ENCODE data around the gene NUF2. TPM values are rescaled to one million over a fixed set of nuclear protein-coding genes. Genes with fewer than 3 reads are reported as not detected.
A peak's percentile ranks its signal among the peaks of the same experiment; 100 is the strongest.
"Not testable (repeated sequence)": the region's sequence is repeated elsewhere in the genome, so short reads cannot be mapped to it uniquely, and the experiment has no call there.

NUF2 gene
- total RNA-seq, result not detected

DNA sequence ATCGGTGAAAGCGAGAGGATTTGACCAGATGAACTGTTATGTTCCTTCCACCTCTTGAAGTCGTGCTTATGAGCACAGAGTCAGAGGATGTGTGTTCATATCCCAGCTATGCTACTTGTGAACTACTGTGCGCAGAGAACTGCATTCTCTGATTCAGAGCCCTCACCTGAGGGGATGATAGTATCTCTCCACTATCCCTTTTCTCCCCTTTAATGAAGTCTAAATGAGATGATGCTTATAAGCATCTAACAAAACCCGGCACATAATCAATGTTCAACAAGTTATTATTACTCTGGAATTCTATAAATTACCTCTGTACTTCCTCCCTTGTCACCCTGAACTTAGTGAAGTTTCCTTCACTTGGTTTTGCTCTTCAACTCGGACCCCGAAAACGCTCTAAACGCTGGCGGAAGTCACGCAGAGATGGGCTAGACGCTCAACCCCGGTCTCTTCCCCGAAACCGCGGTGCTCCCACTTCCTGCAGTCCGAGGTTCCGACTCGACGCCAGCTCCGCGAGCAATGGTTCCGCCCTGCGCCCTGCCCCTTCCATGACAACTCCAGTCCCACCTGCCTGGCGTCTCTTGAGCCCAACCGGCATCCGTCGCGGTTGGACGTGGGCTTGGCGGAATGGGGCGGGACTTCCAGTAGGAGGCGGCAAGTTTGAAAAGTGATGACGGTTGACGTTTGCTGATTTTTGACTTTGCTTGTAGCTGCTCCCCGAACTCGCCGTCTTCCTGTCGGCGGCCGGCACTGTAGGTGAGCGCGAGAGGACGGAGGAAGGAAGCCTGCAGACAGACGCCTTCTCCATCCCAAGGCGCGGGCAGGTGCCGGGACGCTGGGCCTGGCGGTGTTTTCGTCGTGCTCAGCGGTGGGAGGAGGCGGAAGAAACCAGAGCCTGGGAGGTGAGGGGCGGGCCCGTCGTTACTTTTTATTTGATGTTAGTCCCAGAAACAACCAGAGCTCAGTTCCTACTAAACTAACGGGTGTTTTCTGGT, at the start of gene NUF2:
Gene NUF2 (plus strand): TSS at position 644 of the 995 bp plus-strand sequence. CDS start 4,098 bp downstream, outside the sequence.
- H3K4me3 ChIP-seq, result peak within 1 kb of the TSS; percentile 62 to 67
- H3K36me3 ChIP-seq, result peaks cover 0 to 17% of the 10 kb centered on the region in 2 donors
- no peak for TF ChIP-seq CTCF (IDR thresholded peaks at IDR 0.05)
- no peaks in the 10 kb centered on the region for H3K27me3 ChIP-seq
- peak; percentile 88 to 99 for DNase-seq (ENCODE audit: low spot score in 2 of 2)
- no peaks in the 10 kb centered on the region for H3K9me3 ChIP-seq
- peak within 1 kb of the TSS; percentile 82 to 85 for H3K27ac ChIP-seq
- intact Hi-C loops (cut with DNase I), result loop anchor here (2.0 kb wide), 1 partner anchor 251 kb away; no protein-coding TSS in a partner anchor
- peaks cover 11% of the 10 kb centered on the region in 2 donors for H3K4me1 ChIP-seq

- intact Hi-C loops (cut with DNase I), result no loop called here
- Histone ChIP-seq H3K36me3 (no peaks in the 10 kb centered on the region), H3K9me3 (peaks cover 0 to 17% of the 10 kb centered on the region in 2 donors), H3K27me3 (no peaks in the 10 kb centered on the region), H3K4me1 (peaks cover 0 to 2% of the 10 kb centered on the region in 2 donors), H3K27ac (no peak overlapping the region), H3K4me3 (no peak overlapping the region)
- DNase-seq (ENCODE audit: low spot score in 2 of 2), result no peak
- no peak for TF ChIP-seq CTCF (IDR thresholded peaks at IDR 0.05)
Measured at GRCh38 chr1:163273766-163274441, 47.9 kb upstream of the NUF2 start.

DNA sequence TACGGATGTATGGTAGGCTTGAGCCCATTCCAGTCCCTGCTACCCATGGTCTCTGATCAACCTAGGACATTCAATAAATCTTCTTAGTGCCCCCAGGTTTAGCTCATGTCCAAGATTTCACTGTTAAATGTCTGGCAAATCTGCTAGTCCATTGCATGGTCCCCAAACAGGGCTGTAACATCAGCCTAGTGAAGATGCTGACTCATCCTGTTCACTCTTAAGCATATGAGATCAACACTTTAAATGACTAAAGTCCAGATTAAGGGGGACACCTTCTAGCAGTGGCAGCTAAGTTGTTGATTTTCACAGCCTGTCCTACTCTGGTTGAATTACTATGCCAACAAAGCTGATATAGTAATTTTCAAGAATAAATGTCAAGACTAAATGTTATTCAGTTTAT, 46.5 kb upstream of the NUF2 start:
- H3K36me3 ChIP-seq, result no peaks in the 10 kb centered on the region
- intact Hi-C loops (cut with DNase I), result no loop called here
- peaks cover 0 to 2% of the 10 kb centered on the region in 2 donors for H3K4me1 ChIP-seq
- H3K4me3 ChIP-seq, result no peak overlapping the region
- DNase-seq (ENCODE audit: low spot score in 2 of 2), result no peak
- no peak overlapping the region for H3K27ac ChIP-seq
- H3K27me3 ChIP-seq, result no peaks in the 10 kb centered on the region
- peaks cover 0 to 28% of the 10 kb centered on the region in 2 donors for H3K9me3 ChIP-seq
- no peak for TF ChIP-seq CTCF (IDR thresholded peaks at IDR 0.05)

DNA sequence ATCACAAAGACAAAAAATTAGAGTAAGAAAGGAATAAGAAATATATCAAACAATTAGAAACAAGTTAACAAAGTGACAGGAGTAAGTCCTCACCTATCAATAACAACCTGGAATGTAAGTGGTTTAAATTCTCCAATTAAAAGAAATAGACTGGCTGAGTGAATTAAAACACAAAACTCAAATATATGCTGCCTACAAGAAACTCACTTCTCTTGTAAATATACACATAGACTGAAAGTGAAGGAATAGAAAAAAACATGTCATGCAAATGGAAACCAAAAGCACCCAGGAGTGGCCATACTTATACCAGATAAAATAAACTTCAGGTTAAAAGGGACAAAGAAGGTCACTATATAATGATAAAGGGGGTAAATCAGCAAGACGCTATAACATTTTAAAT, 43.2 kb upstream of the NUF2 start:
- intact Hi-C loops (cut with DNase I), result no loop called here
- Histone ChIP-seq H3K4me1 (peaks cover 0 to 2% of the 10 kb centered on the region in 2 donors), H3K4me3 (no peak overlapping the region), H3K27me3 (no peaks in the 10 kb centered on the region), H3K9me3 (peaks cover 0 to 28% of the 10 kb centered on the region in 2 donors), H3K36me3 (no peaks in the 10 kb centered on the region), H3K27ac (no peak overlapping the region)
- DNase-seq (ENCODE audit: low spot score in 2 of 2), result no peak
- no peak for TF ChIP-seq CTCF (IDR thresholded peaks at IDR 0.05)

- H3K4me3 ChIP-seq; H3K27me3 ChIP-seq; H3K36me3 ChIP-seq; H3K4me1 ChIP-seq; H3K9me3 ChIP-seq; intact Hi-C loops (cut with DNase I); H3K27ac ChIP-seq; DNase-seq (ENCODE audit: low spot score in 2 of 2): not testable (repeated sequence)
Measured at GRCh38 chr1:163284867-163285266, 36.9 kb upstream of the NUF2 start.

Data from ascending aorta (tissue), 2 donors.